HFFc6 (cell line): Measurements from ENCODE around the gene ADARB1. TPM values are rescaled to one million over a fixed set of nuclear protein-coding genes. Genes with fewer than 3 reads are reported as not detected.

Experiments
- DNase-seq: peaks from one replicate; pipeline ENCODE4 v3.0.0-alpha.2; 2018
- H3K27ac Mint-ChIP-seq: 2 replicates; pipeline ENCODE4 v1.8.0; 2020; ENCODE audit warnings: mild to moderate bottlenecking, mixed read lengths
- H3K27me3 Mint-ChIP-seq: 2 replicates; pipeline ENCODE4 v1.8.0; 2021; ENCODE audit warnings: mild to moderate bottlenecking, moderate library complexity, mixed read lengths; ENCODE audit not compliant: insufficient read depth
- H3K36me3 Mint-ChIP-seq: 2 replicates; pipeline ENCODE4 v1.8.0; 2021; ENCODE audit warnings: low read depth, mixed read lengths
- H3K4me1 Mint-ChIP-seq: 2 replicates; pipeline ENCODE4 v1.8.0; 2020; ENCODE audit warnings: low read depth, mixed read lengths
- H3K4me3 Mint-ChIP-seq: 2 replicates; pipeline ENCODE4 v1.8.0; 2020; ENCODE audit warnings: mild to moderate bottlenecking, moderate library complexity, mixed read lengths
- H3K9me3 Mint-ChIP-seq: 2 replicates; pipeline ENCODE4 v1.8.0; 2020; ENCODE audit warnings: mild to moderate bottlenecking, mixed read lengths
- total RNA-seq, 6 experiments: library from RNA; stranded (reverse); fragmentation: NEBNext Ultra II Directional; extraction: Animal tissue kit (Norgen Biotek cat#: 25700); gene quantifications; 2 replicates in 1 of 6; 3 replicates in 5 of 6; pipeline ENCODE4 v1.2.3, GENCODE V29; 2021
- TF ChIP-seq, protein P1 (sequence below): fragments of 200-600 bp; sonication (generic); IDR thresholded peaks from 2 replicates; pipeline ENCODE4 v1.5.0; 2021; ENCODE audit warnings: antibody characterized with exemption, mild to moderate bottlenecking

Gene ADARB1
- total RNA-seq, 6 experiments from 2014 or later = 1.7 to 3.2 (median 2.2) TPM

DNA sequence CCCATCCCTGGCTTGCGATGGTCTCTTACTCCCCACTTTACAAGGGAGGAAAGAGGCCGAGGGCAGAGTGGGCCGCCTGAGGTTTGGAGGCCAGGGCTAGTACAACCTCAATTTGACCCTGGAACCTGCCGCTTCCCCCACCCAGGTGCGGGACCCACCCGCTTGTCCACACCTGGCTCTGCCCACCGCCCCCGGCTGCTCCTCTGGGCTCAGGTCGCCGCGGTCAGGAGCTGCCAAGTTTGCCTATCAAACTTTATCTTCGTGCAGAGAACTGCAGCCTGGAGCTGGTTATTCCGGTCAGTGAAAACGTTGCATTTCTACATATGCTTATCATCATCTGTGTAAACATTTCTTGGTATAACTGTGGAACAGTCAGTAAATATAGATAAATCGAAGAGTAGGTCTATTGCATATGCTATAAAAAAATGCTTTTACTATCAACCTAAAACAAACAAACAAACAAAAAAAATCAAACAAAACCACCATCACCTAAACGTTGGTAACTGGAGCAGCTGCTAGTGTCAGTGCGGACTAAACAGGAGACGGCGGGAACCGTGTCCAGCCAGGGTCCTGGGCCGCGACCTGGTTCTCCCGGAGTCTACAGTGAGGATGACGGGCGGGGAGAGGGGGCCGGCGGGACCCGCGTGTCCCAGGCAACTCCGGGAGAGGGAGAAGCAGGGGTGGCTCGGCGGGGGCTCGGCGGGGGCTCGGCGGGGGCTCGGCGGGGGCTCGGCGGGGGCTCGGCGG, 906 bp upstream of the ADARB1 start:
- H3K27ac Mint-ChIP-seq = peak overlapping the region; percentile 53
- DNase-seq = no peak
- H3K27me3 Mint-ChIP-seq = peaks cover 16% of the 10 kb centered on the region

DNA sequence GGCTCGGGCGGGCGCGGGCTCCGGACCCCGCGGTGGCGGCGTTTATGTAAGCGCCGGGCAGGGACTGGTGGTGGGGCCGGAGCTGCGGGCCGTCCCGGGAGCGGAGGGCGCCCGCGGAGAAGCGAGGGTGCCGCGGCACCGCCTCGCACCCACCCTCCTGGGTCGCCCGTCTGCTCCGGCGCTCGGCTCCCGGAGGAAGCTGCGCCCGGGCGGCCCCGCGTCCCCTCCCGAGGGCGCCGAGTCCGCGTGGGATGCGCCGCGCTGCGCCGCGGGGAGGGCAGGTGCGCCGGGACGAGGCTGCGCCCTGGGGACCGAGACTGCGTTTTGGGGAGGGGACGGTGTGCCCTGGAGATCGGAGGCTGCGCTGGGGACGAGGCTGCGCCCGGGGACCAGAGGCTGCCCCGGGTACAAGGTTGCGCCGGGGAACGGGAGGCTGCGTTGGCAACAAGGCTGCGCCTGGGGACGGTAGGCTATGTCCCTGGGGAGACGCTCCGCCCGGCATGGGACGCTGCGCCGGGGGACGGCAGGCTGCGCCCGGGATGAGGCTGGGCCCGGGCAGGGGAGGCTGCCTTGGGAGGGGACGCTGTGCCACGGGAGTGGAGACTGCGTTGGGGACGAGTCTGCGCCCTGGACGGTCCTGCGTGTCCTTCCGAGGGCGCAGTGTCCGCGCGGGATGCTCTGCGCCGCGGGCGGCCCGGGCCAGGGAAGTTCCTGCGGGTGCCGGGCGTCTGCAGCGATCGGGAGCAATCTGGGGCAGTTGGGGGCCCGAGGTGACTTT, 627 bp downstream of the ADARB1 start:
- TF ChIP-seq, protein P1, sequence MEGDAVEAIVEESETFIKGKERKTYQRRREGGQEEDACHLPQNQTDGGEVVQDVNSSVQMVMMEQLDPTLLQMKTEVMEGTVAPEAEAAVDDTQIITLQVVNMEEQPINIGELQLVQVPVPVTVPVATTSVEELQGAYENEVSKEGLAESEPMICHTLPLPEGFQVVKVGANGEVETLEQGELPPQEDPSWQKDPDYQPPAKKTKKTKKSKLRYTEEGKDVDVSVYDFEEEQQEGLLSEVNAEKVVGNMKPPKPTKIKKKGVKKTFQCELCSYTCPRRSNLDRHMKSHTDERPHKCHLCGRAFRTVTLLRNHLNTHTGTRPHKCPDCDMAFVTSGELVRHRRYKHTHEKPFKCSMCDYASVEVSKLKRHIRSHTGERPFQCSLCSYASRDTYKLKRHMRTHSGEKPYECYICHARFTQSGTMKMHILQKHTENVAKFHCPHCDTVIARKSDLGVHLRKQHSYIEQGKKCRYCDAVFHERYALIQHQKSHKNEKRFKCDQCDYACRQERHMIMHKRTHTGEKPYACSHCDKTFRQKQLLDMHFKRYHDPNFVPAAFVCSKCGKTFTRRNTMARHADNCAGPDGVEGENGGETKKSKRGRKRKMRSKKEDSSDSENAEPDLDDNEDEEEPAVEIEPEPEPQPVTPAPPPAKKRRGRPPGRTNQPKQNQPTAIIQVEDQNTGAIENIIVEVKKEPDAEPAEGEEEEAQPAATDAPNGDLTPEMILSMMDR = no peak
- peaks cover 14% of the 10 kb centered on the region for H3K4me1 Mint-ChIP-seq
- no peaks in the 10 kb centered on the region for H3K36me3 Mint-ChIP-seq
- no peak overlapping the region for H3K27ac Mint-ChIP-seq
- H3K4me3 Mint-ChIP-seq = peak overlapping the region; percentile 76
- H3K27me3 Mint-ChIP-seq = peaks cover 18% of the 10 kb centered on the region
- no peaks in the 10 kb centered on the region for H3K9me3 Mint-ChIP-seq
- DNase-seq = no peak

More for the DNA sequence above, 906 bp upstream of the ADARB1 start:
- Mint-ChIP-seq H3K36me3 (no peaks in the 10 kb centered on the region), H3K4me1 (peaks cover 14% of the 10 kb centered on the region), H3K4me3 (peak overlapping the region; percentile 88), H3K9me3 (no peaks in the 10 kb centered on the region)
- TF ChIP-seq, protein P1 = no peak

DNA sequence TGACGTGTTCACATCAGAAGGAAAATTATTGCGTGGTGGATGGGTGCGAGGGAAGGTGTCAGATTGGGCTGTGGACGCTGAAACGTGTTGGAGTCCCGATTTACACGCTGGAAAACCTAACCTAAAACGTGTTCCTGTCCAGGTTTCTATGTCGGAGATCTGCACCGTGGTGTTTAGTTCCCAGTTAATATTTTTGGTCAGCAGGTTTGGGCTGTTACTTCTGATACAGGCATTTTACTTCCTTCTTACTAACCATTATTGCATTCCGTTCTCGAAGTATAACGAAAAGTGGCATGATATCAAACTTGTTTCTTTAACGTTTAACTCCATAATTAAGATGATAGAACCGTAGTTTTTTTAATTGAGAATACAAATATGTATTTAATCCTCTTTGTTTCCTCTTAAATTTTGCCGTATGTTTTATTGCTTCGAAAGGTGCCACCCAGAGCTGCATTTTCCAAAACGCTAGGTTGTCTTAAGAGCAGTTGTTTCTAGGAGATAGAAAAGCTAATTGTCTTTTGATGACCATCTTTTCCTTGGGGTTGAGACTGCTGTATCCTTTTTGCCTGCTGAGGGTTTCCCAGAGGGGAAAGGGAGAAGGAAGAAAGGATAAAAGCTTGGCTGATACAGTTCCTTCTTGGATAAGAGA, 1.3 kb downstream of the ADARB1 start:
- H3K36me3 Mint-ChIP-seq = no peaks in the 10 kb centered on the region
- no peak for DNase-seq
- no peak overlapping the region for H3K27ac Mint-ChIP-seq
- H3K27me3 Mint-ChIP-seq = peaks cover 18% of the 10 kb centered on the region
- H3K4me3 Mint-ChIP-seq = peak overlapping the region; percentile 76
- TF ChIP-seq, protein P1 = no peak
- no peaks in the 10 kb centered on the region for H3K9me3 Mint-ChIP-seq
- H3K4me1 Mint-ChIP-seq = peaks cover 15% of the 10 kb centered on the region

DNA sequence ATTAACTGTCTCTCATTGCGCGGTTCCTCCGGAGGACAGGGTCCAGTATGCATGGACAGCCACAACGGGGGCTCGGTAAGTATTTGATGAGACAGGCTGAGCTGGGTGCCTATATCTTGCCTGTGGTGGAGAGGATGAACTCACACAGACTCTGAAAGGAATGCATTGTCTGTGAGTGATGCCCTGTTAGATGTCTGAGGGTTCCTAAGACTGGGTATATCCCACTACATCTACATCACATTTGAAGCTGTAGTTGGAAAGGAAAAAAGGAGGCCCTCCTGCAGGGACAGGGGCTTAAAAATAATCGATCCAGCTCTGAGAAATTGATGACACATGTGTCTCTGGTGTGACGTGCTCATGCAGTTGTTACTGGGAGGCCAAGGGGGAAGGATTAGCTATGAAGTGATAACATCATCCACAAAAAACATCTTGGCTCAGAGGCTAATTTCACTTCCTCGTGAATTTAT, 1.9 kb downstream of the ADARB1 start:
- H3K36me3 Mint-ChIP-seq = no peaks in the 10 kb centered on the region
- peak overlapping the region; percentile 76 for H3K4me3 Mint-ChIP-seq
- TF ChIP-seq, protein P1 = no peak
- H3K4me1 Mint-ChIP-seq = peaks cover 21% of the 10 kb centered on the region
- no peak for DNase-seq
- peaks cover 16% of the 10 kb centered on the region for H3K27me3 Mint-ChIP-seq
- H3K27ac Mint-ChIP-seq = no peak overlapping the region
- H3K9me3 Mint-ChIP-seq = no peaks in the 10 kb centered on the region

DNA sequence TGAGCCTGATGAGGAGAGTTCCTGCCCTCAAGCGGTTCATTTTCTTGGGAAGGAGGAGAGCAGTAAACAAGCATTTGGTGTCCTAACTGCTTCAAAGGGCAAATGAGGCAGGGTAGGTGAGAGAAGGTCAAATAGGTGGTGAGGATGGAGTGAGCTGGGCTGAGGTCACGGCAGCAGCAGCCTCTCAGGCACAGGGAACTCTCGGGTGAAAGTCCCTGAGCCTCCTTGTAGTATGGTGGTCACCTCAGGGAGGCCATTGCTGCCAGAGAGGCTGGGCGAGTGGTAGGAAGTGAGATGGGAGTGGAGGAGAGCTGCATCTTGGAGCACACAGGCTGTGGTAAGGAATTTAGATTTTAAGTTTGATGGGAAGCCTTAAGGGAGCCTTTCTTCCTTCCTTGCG, 4.0 kb downstream of the ADARB1 start:
- Mint-ChIP-seq H3K27me3 (peaks cover 10% of the 10 kb centered on the region; the same call in 1 of the 2 replicates), H3K36me3 (no peaks in the 10 kb centered on the region), H3K9me3 (no peaks in the 10 kb centered on the region), H3K27ac (no peak overlapping the region), H3K4me3 (no peak overlapping the region), H3K4me1 (peaks cover 22% of the 10 kb centered on the region)
- no peak for DNase-seq
- TF ChIP-seq, protein P1 = no peak
